Breast epithelium (tissue), 3 donors: Measurements from ENCODE around the gene CD44.

Experiments
- POLR2A ChIP-seq: fragments of 450-650 bp; IDR thresholded peaks from one replicate; pipeline ENCODE4 v1.6.1; 2016; ENCODE audit warnings: antibody characterized with exemption, mild to moderate bottlenecking, moderate library complexity
- POLR2AphosphoS5 ChIP-seq, 3 donors: sonication (generic); formaldehyde crosslinking; IDR thresholded peaks; one replicate each; pipeline ENCODE4 v1.6.1; 2017; ENCODE audit warnings: antibody characterized with exemption in 3 of 3
- TF ChIP-seq, protein P1 (sequence below), 3 donors: fragments of 450-650 bp; IDR thresholded peaks; one replicate each; pipeline ENCODE4 v1.5.1; 2016 to 2017; ENCODE audit warnings: antibody characterized with exemption in 3 of 3, mild to moderate bottlenecking in 3 of 3, moderate library complexity in 3 of 3

DNA sequence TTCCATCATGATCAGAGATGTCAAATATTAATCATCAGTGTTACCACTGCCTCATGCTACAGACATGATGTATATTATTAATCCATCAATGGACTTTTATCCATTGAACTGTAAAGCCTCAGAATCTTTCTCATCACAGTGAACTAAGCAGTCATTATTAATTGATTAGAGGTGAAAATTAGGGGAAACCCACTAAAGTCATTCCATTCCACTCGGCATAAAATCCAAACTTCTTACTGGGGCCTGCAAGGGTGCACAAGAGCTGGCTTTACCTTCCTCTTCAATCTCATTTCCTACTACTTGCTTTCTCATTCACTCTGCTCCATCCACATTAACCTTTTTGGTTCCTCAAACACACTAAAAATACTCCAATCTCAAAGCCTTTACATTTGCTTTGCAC is 7.9 kb upstream of the CD44 start:
- TF ChIP-seq, protein P1, sequence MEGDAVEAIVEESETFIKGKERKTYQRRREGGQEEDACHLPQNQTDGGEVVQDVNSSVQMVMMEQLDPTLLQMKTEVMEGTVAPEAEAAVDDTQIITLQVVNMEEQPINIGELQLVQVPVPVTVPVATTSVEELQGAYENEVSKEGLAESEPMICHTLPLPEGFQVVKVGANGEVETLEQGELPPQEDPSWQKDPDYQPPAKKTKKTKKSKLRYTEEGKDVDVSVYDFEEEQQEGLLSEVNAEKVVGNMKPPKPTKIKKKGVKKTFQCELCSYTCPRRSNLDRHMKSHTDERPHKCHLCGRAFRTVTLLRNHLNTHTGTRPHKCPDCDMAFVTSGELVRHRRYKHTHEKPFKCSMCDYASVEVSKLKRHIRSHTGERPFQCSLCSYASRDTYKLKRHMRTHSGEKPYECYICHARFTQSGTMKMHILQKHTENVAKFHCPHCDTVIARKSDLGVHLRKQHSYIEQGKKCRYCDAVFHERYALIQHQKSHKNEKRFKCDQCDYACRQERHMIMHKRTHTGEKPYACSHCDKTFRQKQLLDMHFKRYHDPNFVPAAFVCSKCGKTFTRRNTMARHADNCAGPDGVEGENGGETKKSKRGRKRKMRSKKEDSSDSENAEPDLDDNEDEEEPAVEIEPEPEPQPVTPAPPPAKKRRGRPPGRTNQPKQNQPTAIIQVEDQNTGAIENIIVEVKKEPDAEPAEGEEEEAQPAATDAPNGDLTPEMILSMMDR (IDR thresholded peaks at IDR 0.05): no peak
- TF ChIP-seq POLR2A (no peak), POLR2AphosphoS5 (IDR thresholded peaks at IDR 0.05) (no peak)
